T-cell (primary cell): ENCODE results near the gene FAM240A. TPM values are rescaled to one million over a fixed set of nuclear protein-coding genes. Genes with fewer than 3 reads are reported as not detected.

Experiments
- ATAC-seq, 4 experiments: fragments of 200-7000 bp in 3 of 4; fragments of 150-1000 bp in 1 of 4; cut with Tn5 transposase; replicated peaks in 1 of 4; 1 replicate in 3 of 4; 2 replicates in 1 of 4; pipeline ENCODE4 v1.10.0; 2021; ENCODE audit warnings: moderate library complexity in 3 of 4, mild to moderate bottlenecking in 2 of 4, moderate number of reproducible peaks in 1 of 4
- CTCF ChIA-PET, 2 donors: fragments of 300-600 bp; sonication (Branson Sonifier 250); formaldehyde crosslinking; loops; one replicate each; lab custom pipeline; 2022; ENCODE audit warnings: antibody characterized with exemption in 2 of 2; lab: Charles Lee
- POLR2A ChIA-PET, 2 donors: fragments of 300-600 bp; sonication (Branson Sonifier 250); formaldehyde crosslinking; loops; one replicate each; lab custom pipeline; 2022; ENCODE audit warnings: antibody characterized with exemption in 2 of 2; lab: Charles Lee
- DNase-seq, 35 experiments: peaks; one replicate each; pipeline versions ENCODE4 v3.0.0 to v3.0.0-alpha.2; 2013 to 2023
- H3K27ac ChIP-seq: one replicate; pipeline ENCODE4 v1.5.1; 2013; ENCODE audit warnings: low read length
- H3K27me3 ChIP-seq, 2 experiments: replicated peaks in 1 of 2; 1 replicate in 1 of 2; 2 replicates in 1 of 2; pipeline versions ENCODE4 v1.6.1 to v1.7.0; 2013; ENCODE audit warnings: low read length in 1 of 2, mixed read lengths in 1 of 2; ENCODE audit not compliant: control insufficient read depth in 2 of 2, insufficient read depth in 2 of 2; ENCODE audit errors: extremely low read depth in 1 of 2
- H3K36me3 ChIP-seq, 2 donors: 1 replicate in 1 of 2; 2 replicates in 1 of 2; pipeline versions ENCODE4 v1.6.1 to v1.7.0; 2013; ENCODE audit warnings: low read length in 1 of 2; ENCODE audit not compliant: control insufficient read depth in 2 of 2, insufficient read depth in 1 of 2; ENCODE audit errors: extremely low read depth in 1 of 2
- H3K4me1 ChIP-seq, 2 experiments: 1 replicate in 1 of 2; 2 replicates in 1 of 2; pipeline versions ENCODE4 v1.6.1 to v1.7.0; 2013; ENCODE audit warnings: low read length in 2 of 2, mixed read lengths in 1 of 2; ENCODE audit not compliant: insufficient read depth in 2 of 2, control insufficient read depth in 1 of 2; ENCODE audit errors: extremely low read depth in 1 of 2
- H3K4me3 ChIP-seq, 2 donors: 1 replicate in 1 of 2; 2 replicates in 1 of 2; pipeline versions ENCODE4 v1.5.1 to v1.7.0; 2013; ENCODE audit warnings: mild to moderate bottlenecking in 2 of 2, low read length in 1 of 2, moderate library complexity in 1 of 2; ENCODE audit not compliant: control insufficient read depth in 1 of 2; ENCODE audit errors: extremely low read depth in 1 of 2
- H3K9me3 ChIP-seq: 2 replicates; pipeline ENCODE4 v1.7.0; 2013
- H3K27ac Mint-ChIP-seq, 2 donors: one replicate each; pipeline ENCODE4 v1.8.0; 2020 to 2021; ENCODE audit warnings: mild to moderate bottlenecking in 2 of 2, mixed read lengths in 2 of 2
- H3K27me3 Mint-ChIP-seq, 2 donors: one replicate each; pipeline ENCODE4 v1.8.0; 2021 to 2022; ENCODE audit warnings: mixed read lengths in 2 of 2
- H3K36me3 Mint-ChIP-seq: one replicate; pipeline ENCODE4 v1.8.0; 2021; ENCODE audit warnings: mixed read lengths
- H3K4me1 Mint-ChIP-seq, 3 donors: one replicate each; pipeline ENCODE4 v1.8.0; 2020 to 2022; ENCODE audit warnings: mixed read lengths in 3 of 3, mild to moderate bottlenecking in 1 of 3
- H3K4me3 Mint-ChIP-seq, 3 donors: one replicate each; pipeline ENCODE4 v1.8.0; 2020 to 2022; ENCODE audit warnings: mild to moderate bottlenecking in 3 of 3, mixed read lengths in 3 of 3, moderate library complexity in 3 of 3
- H3K9me3 Mint-ChIP-seq, 3 donors: one replicate each; pipeline ENCODE4 v1.8.0; 2020 to 2022; ENCODE audit warnings: mixed read lengths in 3 of 3
- WGBS: methylation state at CpG from one replicate; pipeline ENCODE4 v1.1.5; 2013; ENCODE audit warnings: missing lambda C conversion rate; ENCODE audit not compliant: insufficient coverage; 5-methylcytosine and 5-hydroxymethylcytosine counted together
- total RNA-seq, 35 experiments: library from RNA in 6 of 35; stranded (reverse) in 6 of 35; fragments of 120-200 nt in 1 of 35; gene quantifications; one replicate each; pipeline versions ENCODE4 v1.2.1 to v1.2.4 and lab custom pipeline; 2013 to 2026

The FAM240A gene
- total RNA-seq, 5 donors from 2014 or later (not counting 1 experiment from before 2014, with no cell fraction given): not detected

DNA sequence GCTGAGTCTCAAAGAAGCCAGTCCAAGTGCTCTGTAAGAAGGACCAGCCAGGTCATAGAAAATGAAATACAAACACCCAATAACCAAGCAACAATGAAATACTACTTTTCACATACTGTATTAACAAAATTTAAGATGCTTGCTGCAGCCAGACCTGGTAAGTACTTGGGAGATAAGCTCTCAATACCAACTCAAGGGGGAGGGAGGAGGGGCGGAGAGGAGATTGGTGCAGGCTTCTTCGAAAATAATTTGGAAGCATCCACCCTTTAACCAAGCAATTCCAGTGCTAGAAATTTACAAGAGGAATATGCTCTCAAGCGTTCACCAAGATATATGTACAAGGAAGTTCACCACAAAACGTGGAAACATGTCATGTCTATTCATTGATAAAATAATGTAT lies 38.6 kb upstream of the FAM240A start:
- Mint-ChIP-seq H3K36me3 (no peaks in the 10 kb centered on the region), H3K4me1 (peaks cover 1 to 2% (median 2%) of the 10 kb centered on the region in 3 donors), H3K4me3 (no peak overlapping the region), H3K27ac (no peak overlapping the region), H3K27me3 (peaks cover 3 to 4% of the 10 kb centered on the region in 2 donors), H3K9me3 (no peaks in the 10 kb centered on the region)
- ChIA-PET CTCF (no interaction called here), POLR2A (interaction anchor here in 1 of 2 donors (0.6 kb wide), 1 partner anchor 1982 kb away, joined by 3 read pairs; no protein-coding TSS in a partner anchor)
- DNase-seq (no peak), ATAC-seq (no peak)
- Histone ChIP-seq H3K27ac (no peak overlapping the region), H3K9me3 (no peaks in the 10 kb centered on the region), H3K36me3 (no peaks in the 10 kb centered on the region), H3K27me3 (peaks cover 0 to 12% of the 10 kb centered on the region in 2 experiments), H3K4me1 (no peaks in the 10 kb centered on the region), H3K4me3 (no peak overlapping the region)
- no CpG with 5 or more reads among the region's 4 CpGs for WGBS

DNA sequence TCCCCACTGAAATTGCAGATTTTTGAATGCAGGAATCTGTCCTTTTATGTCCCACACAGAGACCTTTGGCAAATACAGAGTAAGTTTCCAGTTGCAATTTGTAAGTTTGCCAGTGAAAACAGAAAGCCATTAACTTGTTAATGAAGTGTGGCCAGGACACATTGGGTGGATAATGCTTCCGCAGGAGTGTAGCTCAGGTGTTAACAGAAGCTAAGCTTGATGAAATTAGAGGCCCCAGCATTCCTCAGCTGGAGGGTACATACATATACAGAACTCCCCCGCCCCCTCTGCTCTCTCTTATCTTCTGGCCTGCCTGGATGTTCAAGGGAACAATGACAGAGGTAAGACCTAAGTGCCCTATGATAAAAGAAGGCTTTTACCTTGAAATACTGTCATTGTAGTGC lies 38.1 kb upstream of the FAM240A start:
- H3K27ac Mint-ChIP-seq: no peak overlapping the region
- H3K36me3 ChIP-seq: no peaks in the 10 kb centered on the region
- DNase-seq (no peak), ATAC-seq (no peak)
- no CpG with 5 or more reads among the region's 2 CpGs for WGBS
- no peak overlapping the region for H3K27ac ChIP-seq
- POLR2A ChIA-PET: interaction anchor here in 1 of 2 donors (0.6 kb wide), 1 partner anchor 1982 kb away, joined by 3 read pairs; no protein-coding TSS in a partner anchor
- H3K4me3 Mint-ChIP-seq: no peak overlapping the region
- H3K4me3 ChIP-seq: no peak overlapping the region
- CTCF ChIA-PET: no interaction called here
- peaks cover 0 to 12% of the 10 kb centered on the region in 2 experiments for H3K27me3 ChIP-seq
- H3K4me1 Mint-ChIP-seq: peaks cover 6 to 7% (median 7%) of the 10 kb centered on the region in 3 donors
- peaks cover 3 to 4% of the 10 kb centered on the region in 2 donors for H3K27me3 Mint-ChIP-seq
- no peaks in the 10 kb centered on the region for H3K4me1 ChIP-seq
- H3K9me3 ChIP-seq: no peaks in the 10 kb centered on the region
- H3K9me3 Mint-ChIP-seq: no peaks in the 10 kb centered on the region
- H3K36me3 Mint-ChIP-seq: no peaks in the 10 kb centered on the region

DNA sequence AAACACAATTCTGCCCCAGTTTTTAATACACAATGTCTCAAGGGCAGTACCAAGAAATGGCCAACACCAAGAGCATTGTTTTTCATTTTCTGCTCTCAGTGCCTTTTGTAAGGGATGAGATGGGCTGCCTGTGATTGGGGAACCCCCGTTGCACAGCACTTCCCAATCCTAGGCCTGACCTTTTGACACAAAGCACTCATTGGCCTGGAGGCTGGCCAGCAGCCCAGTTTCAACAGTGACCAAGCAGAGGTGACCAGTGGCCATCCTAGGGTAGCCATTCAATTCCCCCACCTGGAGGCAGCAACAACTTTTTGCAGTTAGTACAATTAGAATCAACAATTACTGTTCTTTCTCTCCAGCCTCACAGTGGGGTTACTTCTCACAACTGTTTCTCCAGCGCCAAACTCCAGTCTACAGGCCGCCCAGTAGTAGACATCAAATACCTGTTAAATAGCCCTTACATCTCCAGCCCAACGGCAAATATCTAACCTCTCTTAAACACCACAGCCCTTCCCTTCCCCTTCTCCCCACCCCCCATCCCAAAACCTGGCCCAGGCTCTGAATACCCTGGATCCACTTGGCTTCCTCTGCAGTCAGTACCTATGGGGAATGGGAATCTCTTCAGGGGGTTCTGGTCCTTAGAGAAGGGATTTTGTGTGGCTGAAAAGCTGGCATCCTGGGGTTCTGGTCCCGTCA lies 37.3 kb upstream of the FAM240A start:
- H3K27ac ChIP-seq: no peak overlapping the region
- no peaks in the 10 kb centered on the region for H3K4me1 ChIP-seq
- no peaks in the 10 kb centered on the region for H3K9me3 Mint-ChIP-seq
- peaks cover 3 to 4% of the 10 kb centered on the region in 2 donors for H3K27me3 Mint-ChIP-seq
- H3K36me3 ChIP-seq: no peaks in the 10 kb centered on the region
- no peaks in the 10 kb centered on the region for H3K9me3 ChIP-seq
- WGBS: 80% methylated on average over 3 of the region's 5 CpGs
- POLR2A ChIA-PET: no interaction called here
- no peaks in the 10 kb centered on the region for H3K36me3 Mint-ChIP-seq
- ATAC-seq (no peak), DNase-seq (no peak)
- peaks cover 0 to 12% of the 10 kb centered on the region in 2 experiments for H3K27me3 ChIP-seq
- peaks cover 8 to 11% (median 9%) of the 10 kb centered on the region in 3 donors for H3K4me1 Mint-ChIP-seq
- H3K4me3 Mint-ChIP-seq: no peak overlapping the region
- H3K4me3 ChIP-seq: no peak overlapping the region
- CTCF ChIA-PET: no interaction called here
- H3K27ac Mint-ChIP-seq: no peak overlapping the region

DNA sequence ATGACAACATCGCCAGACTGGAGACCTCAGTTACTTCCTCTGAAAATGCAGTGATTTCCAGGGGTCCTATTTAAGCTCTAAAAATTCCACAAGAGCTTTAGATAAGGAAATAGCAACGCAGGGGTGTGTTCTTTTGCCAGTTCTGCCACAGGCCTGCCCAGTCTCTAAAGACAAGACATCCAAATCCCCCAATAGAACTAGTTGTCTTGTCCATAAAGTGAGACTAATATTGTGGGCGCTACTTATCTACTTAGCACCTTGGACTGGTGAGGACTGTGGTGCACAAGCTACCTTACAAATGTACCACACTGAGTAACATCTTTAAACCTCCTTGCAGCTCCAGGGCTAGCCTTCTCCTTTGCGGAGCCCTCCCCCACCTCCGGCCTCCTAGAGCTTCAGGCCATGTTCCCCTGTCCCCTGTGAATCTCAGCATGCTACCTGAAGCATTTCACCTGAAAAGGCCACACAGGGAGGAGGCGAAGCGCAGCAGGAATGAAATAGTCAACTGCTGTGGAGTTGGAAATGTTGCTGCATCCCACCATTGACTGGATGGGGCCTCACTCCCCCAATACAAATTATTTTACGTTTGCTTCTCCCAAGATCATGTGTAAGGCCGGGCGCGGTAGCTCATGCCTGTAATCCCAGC lies 36.6 kb upstream of the FAM240A start:
- DNase-seq: no peak
- ChIA-PET POLR2A (no interaction called here), CTCF (interaction anchor here in 1 of 2 donors (0.6 kb wide), 2 partner anchors 23 to 87 kb away, joined by 3 read pairs; no protein-coding TSS in a partner anchor)
- Mint-ChIP-seq H3K27ac (no peak overlapping the region), H3K27me3 (peaks cover 3 to 4% of the 10 kb centered on the region in 2 donors), H3K36me3 (no peaks in the 10 kb centered on the region), H3K4me3 (no peak overlapping the region), H3K4me1 (peaks cover 8 to 11% (median 9%) of the 10 kb centered on the region in 3 donors), H3K9me3 (no peaks in the 10 kb centered on the region)
- Histone ChIP-seq H3K36me3 (no peaks in the 10 kb centered on the region), H3K9me3 (no peaks in the 10 kb centered on the region), H3K27ac (no peak overlapping the region), H3K27me3 (peaks cover 0 to 12% of the 10 kb centered on the region in 2 experiments), H3K4me1 (no peaks in the 10 kb centered on the region), H3K4me3 (no peak overlapping the region)
- WGBS: 100% methylated on average over 1 of the region's 11 CpGs
- no peak for ATAC-seq

DNA sequence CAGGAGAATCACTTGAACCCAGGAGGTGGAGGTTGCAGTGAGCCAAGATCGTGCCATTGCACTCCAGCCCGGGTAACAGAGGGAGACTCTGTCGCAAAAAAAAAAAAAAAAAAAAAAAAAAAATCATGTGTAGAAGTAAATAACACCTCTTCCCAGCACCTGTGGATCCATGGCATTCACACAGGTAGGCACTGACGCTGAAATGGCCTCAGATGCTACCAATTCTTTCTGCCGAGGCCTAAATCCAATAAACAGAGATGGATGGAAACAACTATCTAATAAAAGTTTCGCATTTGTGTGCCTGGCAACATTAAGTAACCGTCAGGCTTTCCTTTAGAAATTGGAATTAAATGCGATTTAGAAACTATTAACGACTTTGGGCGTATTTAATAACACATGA lies 35.9 kb upstream of the FAM240A start:
- H3K27ac Mint-ChIP-seq: no peak overlapping the region
- H3K4me1 Mint-ChIP-seq: peaks cover 8 to 11% (median 9%) of the 10 kb centered on the region in 3 donors
- WGBS: 81% methylated on average over 5 of the region's 10 CpGs
- H3K4me1 ChIP-seq: no peaks in the 10 kb centered on the region
- H3K27me3 Mint-ChIP-seq: peaks cover 3 to 4% of the 10 kb centered on the region in 2 donors
- peaks cover 0 to 12% of the 10 kb centered on the region in 2 experiments for H3K27me3 ChIP-seq
- no peak overlapping the region for H3K4me3 Mint-ChIP-seq
- H3K27ac ChIP-seq: no peak overlapping the region
- H3K9me3 ChIP-seq: no peaks in the 10 kb centered on the region
- H3K36me3 Mint-ChIP-seq: no peaks in the 10 kb centered on the region
- H3K4me3 ChIP-seq: no peak overlapping the region
- ATAC-seq (no peak), DNase-seq (no peak)
- no peaks in the 10 kb centered on the region for H3K36me3 ChIP-seq
- POLR2A ChIA-PET: no interaction called here
- CTCF ChIA-PET: interaction anchor here in 1 of 2 donors (0.6 kb wide), 1 partner anchor 88 kb away, joined by 3 read pairs; no protein-coding TSS in a partner anchor
- H3K9me3 Mint-ChIP-seq: no peaks in the 10 kb centered on the region

DNA sequence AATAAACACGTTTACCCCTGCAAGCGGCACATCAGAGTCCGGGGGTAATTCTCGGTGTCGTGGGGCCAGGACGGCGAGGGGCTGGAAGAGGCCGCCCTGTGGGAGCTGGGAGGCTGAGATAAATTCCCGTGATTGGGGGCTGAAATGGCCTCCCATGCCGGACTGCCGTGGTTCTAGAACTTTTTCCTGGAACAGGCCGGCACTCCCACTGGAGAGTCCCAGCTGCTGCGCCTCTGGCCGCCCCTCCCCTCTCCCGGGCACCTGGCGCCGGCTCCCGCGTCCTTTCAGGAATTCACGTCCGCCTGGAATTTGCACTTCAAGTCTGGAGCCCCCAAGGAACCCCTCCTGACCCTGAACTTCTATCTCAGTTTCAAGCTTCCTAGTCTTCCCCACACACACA lies 35.4 kb upstream of the FAM240A start:
- ATAC-seq (no peak), DNase-seq (no peak)
- Histone ChIP-seq H3K9me3 (no peaks in the 10 kb centered on the region), H3K4me3 (no peak overlapping the region), H3K27me3 (peaks cover 0 to 12% of the 10 kb centered on the region in 2 experiments), H3K36me3 (no peaks in the 10 kb centered on the region), H3K27ac (no peak overlapping the region), H3K4me1 (no peaks in the 10 kb centered on the region)
- Mint-ChIP-seq H3K27ac (no peak overlapping the region), H3K9me3 (no peaks in the 10 kb centered on the region), H3K4me3 (no peak overlapping the region), H3K27me3 (peaks cover 3 to 5% of the 10 kb centered on the region in 2 donors), H3K4me1 (peaks cover 8 to 11% (median 9%) of the 10 kb centered on the region in 3 donors), H3K36me3 (no peaks in the 10 kb centered on the region)
- ChIA-PET CTCF (no interaction called here), POLR2A (no interaction called here)
- 75% methylated on average over 21 of the region's 21 CpGs for WGBS
